Endodermal cell (in vitro differentiated cells): ENCODE results near the gene DNAJC18. TPM values are rescaled to one million over a fixed set of nuclear protein-coding genes. Genes with fewer than 3 reads are reported as not detected.
A peak's percentile ranks its signal among the peaks of the same experiment; 100 is the strongest.

ENCODE experiments used
- DNase-seq: peaks from one replicate; pipeline ENCODE4 v3.0.0-alpha.2; 2017
- H3K27ac ChIP-seq: 2 replicates; pipeline ENCODE4 v1.5.1; 2013; ENCODE audit warnings: mild to moderate bottlenecking, low read depth, low read length, moderate library complexity
- H3K27me3 ChIP-seq: 2 replicates; pipeline ENCODE4 v1.6.1; 2013; ENCODE audit warnings: mild to moderate bottlenecking, low read length, moderate library complexity; ENCODE audit not compliant: insufficient read depth, control insufficient read depth, poor library complexity, severe bottlenecking
- H3K36me3 ChIP-seq: 2 replicates; pipeline ENCODE4 v1.7.0; 2013; ENCODE audit warnings: mild to moderate bottlenecking, low read length, moderate library complexity; ENCODE audit not compliant: control insufficient read depth, insufficient read depth
- H3K4me1 ChIP-seq: one replicate; pipeline ENCODE4 v1.7.0; 2013; ENCODE audit warnings: low read length; ENCODE audit not compliant: control insufficient read depth, insufficient read depth
- H3K4me3 ChIP-seq: 2 replicates; pipeline ENCODE4 v1.5.1; 2013; ENCODE audit warnings: mild to moderate bottlenecking, low read length, moderate library complexity
- H3K9ac ChIP-seq: 2 replicates; pipeline ENCODE4 v1.6.1; 2013; ENCODE audit warnings: mild to moderate bottlenecking, low read length, moderate library complexity; ENCODE audit not compliant: poor library complexity, severe bottlenecking; ENCODE audit errors: extremely low read depth
- H3K9me3 ChIP-seq: 2 replicates; pipeline ENCODE4 v1.6.1; 2013; ENCODE audit warnings: mild to moderate bottlenecking, low read length, moderate library complexity; ENCODE audit not compliant: control insufficient read depth
- H3K27ac Mint-ChIP-seq: 2 replicates; pipeline ENCODE4 v1.8.0; 2020; ENCODE audit warnings: mixed read lengths
- H3K27me3 Mint-ChIP-seq: 2 replicates; pipeline ENCODE4 v1.8.0; 2021; ENCODE audit warnings: mild to moderate bottlenecking, mixed read lengths; ENCODE audit not compliant: insufficient read depth
- H3K36me3 Mint-ChIP-seq: 2 replicates; pipeline ENCODE4 v1.8.0; 2020; ENCODE audit warnings: low read depth, mixed read lengths
- H3K4me1 Mint-ChIP-seq: 2 replicates; pipeline ENCODE4 v1.8.0; 2020; ENCODE audit warnings: mixed read lengths
- H3K4me3 Mint-ChIP-seq: 2 replicates; pipeline ENCODE4 v1.8.0; 2020; ENCODE audit warnings: mild to moderate bottlenecking, moderate library complexity, mixed read lengths
- H3K9me3 Mint-ChIP-seq: 2 replicates; pipeline ENCODE4 v1.8.0; 2020; ENCODE audit warnings: mild to moderate bottlenecking, mixed read lengths
- WGBS, 2 experiments: methylation state at CpG; one replicate each; pipeline versions ENCODE4 v1.1.5 to v1.1.7; 2013; ENCODE audit warnings: missing lambda C conversion rate in 2 of 2, mixed read lengths in 1 of 2; ENCODE audit not compliant: insufficient coverage in 1 of 2, insufficient read length in 1 of 2; 5-methylcytosine and 5-hydroxymethylcytosine counted together
- total RNA-seq, 2 donors: library from RNA; stranded (reverse); fragmentation: NEBNext Ultra II Directional in 1 of 2; extraction: Animal tissue kit (Norgen Biotek cat#: 25700) in 1 of 2; gene quantifications; 2 replicates in 1 of 2; 3 replicates in 1 of 2; pipeline ENCODE4 v1.2.1, GENCODE V29; 2021
- TF ChIP-seq, protein P1 (sequence below): fragments of 200-600 bp; sonication (generic); conservative IDR thresholded peaks from 2 replicates; pipeline ENCODE4 v1.5.0; 2021; ENCODE audit warnings: antibody characterized with exemption, mild to moderate bottlenecking

The DNAJC18 gene
- total RNA-seq, 2 donors from 2014 or later, result 21.8 to 26.6 TPM

DNA sequence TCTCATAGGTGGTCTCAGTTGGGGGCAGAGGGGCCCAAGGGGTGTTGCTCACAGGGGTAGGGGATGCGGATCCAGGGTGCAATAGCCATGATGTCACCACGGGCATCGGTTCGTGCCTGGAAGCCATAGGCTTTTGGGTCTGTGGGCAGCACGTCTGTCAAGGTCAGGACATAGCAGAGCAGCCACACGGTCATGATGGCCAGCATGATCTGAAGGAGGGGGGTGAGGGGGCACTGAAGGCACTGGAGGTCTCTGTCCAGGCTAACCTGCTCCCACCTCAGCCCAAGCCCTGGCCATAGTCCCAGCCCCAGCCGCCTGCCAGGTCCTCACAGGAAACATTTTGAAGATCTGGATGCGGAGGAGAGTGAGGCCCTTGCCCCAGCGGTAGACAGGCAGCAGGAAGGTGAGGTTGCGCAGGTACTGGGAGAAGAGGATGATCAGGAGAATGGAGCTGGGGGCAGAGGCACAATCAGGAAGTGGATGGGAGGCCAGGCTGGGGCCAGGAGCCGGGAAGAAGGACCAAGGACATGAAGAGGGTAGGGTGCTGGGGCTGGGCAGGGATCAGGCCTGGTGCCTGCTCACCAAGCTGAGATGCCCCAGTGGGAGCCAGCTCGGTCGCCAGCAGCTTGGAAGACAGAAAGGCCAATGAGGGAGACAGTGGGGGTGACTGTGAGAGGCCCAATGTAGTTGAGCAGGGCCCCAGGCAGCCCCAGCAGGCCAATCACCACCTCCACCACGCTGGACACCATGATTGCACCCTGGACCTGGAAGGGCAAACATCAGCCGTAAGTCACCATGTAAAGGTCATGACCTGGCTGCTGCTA is 59.5 kb downstream of the DNAJC18 start:
- WGBS, 2 experiments, result 94 to 95% methylated on average over 9 to 15 of the region's 15 CpGs
- Histone ChIP-seq H3K4me3 (no peak overlapping the region), H3K36me3 (peaks cover 3% of the 10 kb centered on the region), H3K27ac (no peak overlapping the region), H3K4me1 (peaks cover 6% of the 10 kb centered on the region), H3K9ac (no peak overlapping the region), H3K27me3 (no peaks in the 10 kb centered on the region), H3K9me3 (no peaks in the 10 kb centered on the region)
- DNase-seq, result peak; percentile 39
- peaks cover 16% of the 10 kb centered on the region for H3K4me1 Mint-ChIP-seq
- H3K27me3 Mint-ChIP-seq, result no peaks in the 10 kb centered on the region
- no peak overlapping the region for H3K27ac Mint-ChIP-seq
- TF ChIP-seq, protein P1, sequence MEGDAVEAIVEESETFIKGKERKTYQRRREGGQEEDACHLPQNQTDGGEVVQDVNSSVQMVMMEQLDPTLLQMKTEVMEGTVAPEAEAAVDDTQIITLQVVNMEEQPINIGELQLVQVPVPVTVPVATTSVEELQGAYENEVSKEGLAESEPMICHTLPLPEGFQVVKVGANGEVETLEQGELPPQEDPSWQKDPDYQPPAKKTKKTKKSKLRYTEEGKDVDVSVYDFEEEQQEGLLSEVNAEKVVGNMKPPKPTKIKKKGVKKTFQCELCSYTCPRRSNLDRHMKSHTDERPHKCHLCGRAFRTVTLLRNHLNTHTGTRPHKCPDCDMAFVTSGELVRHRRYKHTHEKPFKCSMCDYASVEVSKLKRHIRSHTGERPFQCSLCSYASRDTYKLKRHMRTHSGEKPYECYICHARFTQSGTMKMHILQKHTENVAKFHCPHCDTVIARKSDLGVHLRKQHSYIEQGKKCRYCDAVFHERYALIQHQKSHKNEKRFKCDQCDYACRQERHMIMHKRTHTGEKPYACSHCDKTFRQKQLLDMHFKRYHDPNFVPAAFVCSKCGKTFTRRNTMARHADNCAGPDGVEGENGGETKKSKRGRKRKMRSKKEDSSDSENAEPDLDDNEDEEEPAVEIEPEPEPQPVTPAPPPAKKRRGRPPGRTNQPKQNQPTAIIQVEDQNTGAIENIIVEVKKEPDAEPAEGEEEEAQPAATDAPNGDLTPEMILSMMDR, result no peak
- peaks cover 2% of the 10 kb centered on the region for H3K9me3 Mint-ChIP-seq
- H3K4me3 Mint-ChIP-seq, result no peak overlapping the region
- peaks cover 8% of the 10 kb centered on the region for H3K36me3 Mint-ChIP-seq

GRCh38 chr5:139378941-139379361 is 60.4 kb downstream of the DNAJC18 start:
- no peaks in the 10 kb centered on the region for H3K27me3 ChIP-seq

DNA sequence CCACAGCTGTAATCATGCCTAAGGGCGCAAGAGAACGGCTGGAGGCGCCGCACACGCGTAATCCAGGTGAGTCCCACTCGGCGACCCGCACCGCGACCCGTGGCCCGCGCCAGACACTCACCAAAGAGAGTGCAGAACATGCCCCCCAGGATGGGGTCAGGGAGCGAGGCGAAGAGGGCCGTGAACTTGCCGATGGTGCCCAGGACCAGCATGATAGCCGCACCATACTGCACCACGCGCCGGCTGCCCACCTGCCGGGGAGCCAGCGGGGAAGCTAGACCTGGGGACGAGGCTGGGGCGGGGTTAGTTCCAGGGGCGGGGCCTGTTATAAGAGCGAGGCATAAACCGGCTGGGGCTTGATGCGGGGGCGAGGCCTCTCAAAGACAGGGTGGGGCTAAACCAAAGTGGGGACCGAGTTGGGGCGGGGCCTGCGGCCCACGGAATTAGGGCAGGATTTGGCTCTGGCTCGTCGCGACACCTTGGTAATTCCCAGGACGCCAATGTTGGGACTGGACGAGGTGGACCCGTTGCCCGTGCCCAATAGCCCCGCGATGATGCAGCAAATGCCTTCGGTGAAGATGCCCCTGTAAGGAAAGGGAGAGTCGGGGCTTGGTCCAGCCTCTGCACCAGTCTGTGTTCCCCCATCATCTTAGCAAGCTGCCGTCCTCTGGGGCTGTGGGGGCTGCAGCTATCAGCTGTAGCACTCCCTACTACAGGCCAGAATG is 61.1 kb downstream of the DNAJC18 start:
- H3K27me3 ChIP-seq, result no peaks in the 10 kb centered on the region
- peaks cover 9% of the 10 kb centered on the region for H3K4me1 Mint-ChIP-seq
- H3K27ac ChIP-seq, result no peak overlapping the region
- H3K4me3 ChIP-seq, result no peak overlapping the region
- no peak overlapping the region for H3K9ac ChIP-seq
- DNase-seq, result peak; percentile 64
- TF ChIP-seq, protein P1, result no peak
- H3K36me3 Mint-ChIP-seq, result peaks cover 15% of the 10 kb centered on the region
- H3K27ac Mint-ChIP-seq, result no peak overlapping the region
- H3K36me3 ChIP-seq, result peaks cover 8% of the 10 kb centered on the region
- peaks cover 2% of the 10 kb centered on the region for H3K9me3 Mint-ChIP-seq
- H3K9me3 ChIP-seq, result no peaks in the 10 kb centered on the region
- H3K27me3 Mint-ChIP-seq, result no peaks in the 10 kb centered on the region
- H3K4me3 Mint-ChIP-seq, result no peak overlapping the region
- peaks cover 6% of the 10 kb centered on the region for H3K4me1 ChIP-seq
- WGBS, 2 experiments, result 93 to 97% methylated on average over 37 to 47 of the region's 47 CpGs

More at GRCh38 chr5:139378941-139379361, 60.4 kb downstream of the DNAJC18 start:
- H3K9me3 Mint-ChIP-seq, result peaks cover 2% of the 10 kb centered on the region
- peaks cover 3% of the 10 kb centered on the region for H3K36me3 ChIP-seq
- peaks cover 10% of the 10 kb centered on the region for H3K36me3 Mint-ChIP-seq
- peaks cover 12% of the 10 kb centered on the region for H3K4me1 Mint-ChIP-seq
- no peak overlapping the region for H3K4me3 Mint-ChIP-seq
- H3K4me1 ChIP-seq, result peaks cover 6% of the 10 kb centered on the region
- DNase-seq, result peak; percentile 43
- no peaks in the 10 kb centered on the region for H3K27me3 Mint-ChIP-seq
- no peak overlapping the region for H3K4me3 ChIP-seq
- H3K27ac Mint-ChIP-seq, result no peak overlapping the region
- TF ChIP-seq, protein P1, result no peak
- H3K9me3 ChIP-seq, result no peaks in the 10 kb centered on the region
- no peak overlapping the region for H3K9ac ChIP-seq
- WGBS, 2 experiments, result 93 to 97% methylated on average over 10 to 13 of the region's 13 CpGs
- no peak overlapping the region for H3K27ac ChIP-seq
